ENCODE results near the gene TBC1D24. TPM values are rescaled to one million over a fixed set of nuclear protein-coding genes. Genes with fewer than 3 reads are reported as not detected.
A peak's percentile ranks its signal among the peaks of the same experiment; 100 is the strongest.

Gene TBC1D24
- total RNA-seq, 1 donor: 11.9 TPM

DNA sequence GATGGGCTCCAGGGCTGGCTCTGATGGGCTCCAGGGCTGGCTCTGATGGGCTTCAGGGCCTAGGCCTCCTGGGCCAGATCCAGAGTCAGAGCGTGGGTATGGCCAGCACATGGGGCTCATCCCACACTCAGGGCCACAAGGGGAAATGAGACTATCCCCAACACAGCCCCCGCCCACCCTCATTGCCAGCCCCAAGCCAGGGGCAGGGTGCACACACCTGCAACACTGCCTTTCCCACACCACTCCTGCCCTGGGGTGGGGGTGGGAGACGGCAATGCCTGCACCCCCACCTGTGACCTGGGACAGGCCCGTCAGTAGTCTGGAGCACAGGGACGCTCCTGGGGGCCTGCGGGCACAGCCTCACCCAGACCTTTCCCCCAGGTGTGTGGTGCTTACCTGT lies 24.5 kb downstream of the TBC1D24 start:
- TF ChIP-seq, protein P1, sequence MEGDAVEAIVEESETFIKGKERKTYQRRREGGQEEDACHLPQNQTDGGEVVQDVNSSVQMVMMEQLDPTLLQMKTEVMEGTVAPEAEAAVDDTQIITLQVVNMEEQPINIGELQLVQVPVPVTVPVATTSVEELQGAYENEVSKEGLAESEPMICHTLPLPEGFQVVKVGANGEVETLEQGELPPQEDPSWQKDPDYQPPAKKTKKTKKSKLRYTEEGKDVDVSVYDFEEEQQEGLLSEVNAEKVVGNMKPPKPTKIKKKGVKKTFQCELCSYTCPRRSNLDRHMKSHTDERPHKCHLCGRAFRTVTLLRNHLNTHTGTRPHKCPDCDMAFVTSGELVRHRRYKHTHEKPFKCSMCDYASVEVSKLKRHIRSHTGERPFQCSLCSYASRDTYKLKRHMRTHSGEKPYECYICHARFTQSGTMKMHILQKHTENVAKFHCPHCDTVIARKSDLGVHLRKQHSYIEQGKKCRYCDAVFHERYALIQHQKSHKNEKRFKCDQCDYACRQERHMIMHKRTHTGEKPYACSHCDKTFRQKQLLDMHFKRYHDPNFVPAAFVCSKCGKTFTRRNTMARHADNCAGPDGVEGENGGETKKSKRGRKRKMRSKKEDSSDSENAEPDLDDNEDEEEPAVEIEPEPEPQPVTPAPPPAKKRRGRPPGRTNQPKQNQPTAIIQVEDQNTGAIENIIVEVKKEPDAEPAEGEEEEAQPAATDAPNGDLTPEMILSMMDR (IDR thresholded peaks at IDR 0.05; ENCODE audit: insufficient read depth, low read length): no peak
- no peak overlapping the region for H3K4me3 ChIP-seq (ENCODE audit: low read depth, low read length)
- DNase-seq (ENCODE audit: low read depth): no peak

DNA sequence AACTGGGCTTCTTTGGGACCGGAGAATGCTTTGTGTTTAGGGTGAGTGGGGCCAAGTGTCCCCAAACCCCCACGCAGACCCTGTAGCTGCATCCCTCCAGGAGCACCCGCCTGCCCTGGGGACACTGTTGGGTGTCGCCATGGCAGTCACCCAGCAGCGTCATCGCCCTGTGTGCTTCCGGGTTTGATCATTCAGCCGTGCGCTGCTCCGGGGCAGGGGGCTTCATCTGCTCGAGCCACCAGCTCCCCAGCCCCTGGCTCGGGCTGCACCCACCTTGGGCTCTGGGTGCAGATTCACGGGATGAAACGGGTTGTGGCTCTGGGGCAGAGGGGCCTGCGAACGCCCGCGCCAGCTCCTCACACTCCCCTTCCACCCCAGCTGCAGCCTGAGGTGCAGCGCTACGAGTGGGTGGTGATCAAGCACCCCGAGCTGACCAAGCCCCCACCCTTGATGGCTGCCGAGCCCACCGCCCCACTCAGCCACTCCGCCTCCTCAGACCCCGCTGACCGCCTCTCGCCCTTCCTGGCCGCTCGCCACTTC lies 25.0 kb downstream of the TBC1D24 start:
- TF ChIP-seq, protein P1 (IDR thresholded peaks at IDR 0.05; ENCODE audit: insufficient read depth, low read length): no peak

DNA sequence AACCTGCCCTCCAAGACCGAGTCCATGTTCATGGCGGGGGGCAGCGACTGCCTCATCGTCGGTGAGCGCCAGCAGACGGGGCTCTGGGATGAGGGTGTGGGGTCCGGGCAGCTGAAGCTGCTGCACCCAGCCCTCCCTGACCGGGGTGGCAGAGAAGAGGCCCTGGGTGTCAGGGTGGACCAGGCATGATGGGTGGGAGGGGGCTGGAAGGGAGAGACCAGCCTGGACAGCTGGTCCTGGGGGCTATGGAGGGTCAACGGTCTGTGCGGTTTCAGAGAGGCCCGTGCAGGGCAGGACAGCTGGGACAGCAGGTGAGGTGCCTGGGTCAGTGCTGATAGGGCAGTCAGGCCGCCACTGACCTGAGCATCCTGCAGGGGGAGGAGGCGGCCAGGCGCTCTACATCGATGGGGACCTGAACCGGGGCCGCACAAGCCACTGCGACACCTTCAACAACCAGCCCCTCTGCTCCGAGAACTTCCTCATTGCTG lies 25.5 kb downstream of the TBC1D24 start:
- H3K4me3 ChIP-seq (ENCODE audit: low read depth, low read length): no peak overlapping the region
- no peak for DNase-seq (ENCODE audit: low read depth)
- TF ChIP-seq, protein P1 (IDR thresholded peaks at IDR 0.05; ENCODE audit: insufficient read depth, low read length): no peak

More for the DNA sequence above, 25.0 kb downstream of the TBC1D24 start:
- no peak for DNase-seq (ENCODE audit: low read depth)
- H3K4me3 ChIP-seq (ENCODE audit: low read depth, low read length): no peak overlapping the region

DNA sequence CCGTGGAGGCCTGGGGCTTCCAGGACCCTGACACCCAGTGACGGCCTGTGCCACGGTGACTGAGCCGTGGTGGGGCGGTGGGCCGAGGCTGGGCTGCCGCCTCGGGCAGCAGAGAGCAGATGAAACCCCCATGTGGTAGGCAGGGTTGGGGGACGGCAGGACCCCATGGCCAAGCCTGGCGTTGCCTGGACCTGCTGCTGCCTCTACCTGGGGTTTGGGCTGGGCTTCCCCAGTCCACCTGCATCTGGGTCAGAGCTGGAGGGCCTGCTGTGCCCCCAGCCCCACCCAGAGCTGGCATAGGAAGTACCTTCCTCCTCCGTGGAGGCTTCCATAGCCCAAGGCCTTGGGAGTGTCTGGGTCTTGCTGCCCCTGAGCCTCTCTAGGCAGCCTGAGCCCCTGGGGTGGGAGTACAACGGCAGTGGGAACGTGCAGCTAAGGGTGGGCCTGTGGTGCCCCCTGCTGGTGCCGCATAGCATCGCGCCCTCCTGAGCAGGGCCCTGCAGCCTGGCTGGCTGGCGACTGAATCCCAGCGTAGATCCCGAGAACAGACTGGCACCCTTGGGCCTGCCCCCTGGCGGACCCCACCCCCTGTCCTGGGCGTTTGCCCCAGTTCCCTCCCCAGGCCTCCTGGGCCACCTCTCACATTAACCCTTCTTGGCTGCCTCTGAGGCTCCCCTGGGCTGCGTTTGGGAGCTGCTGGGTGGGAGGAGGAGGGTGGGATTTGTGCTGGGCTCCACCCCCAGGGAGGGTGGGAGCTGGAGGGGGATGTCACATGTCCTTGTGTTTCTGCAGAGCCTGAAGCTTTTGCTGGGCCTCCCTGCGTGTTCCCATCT lies 26.2 kb downstream of the TBC1D24 start:
- H3K4me3 ChIP-seq (ENCODE audit: low read depth, low read length): no peak overlapping the region
- TF ChIP-seq, protein P1 (IDR thresholded peaks at IDR 0.05; ENCODE audit: insufficient read depth, low read length): peak; percentile 98
- DNase-seq (ENCODE audit: low read depth): peak; percentile 79

DNA sequence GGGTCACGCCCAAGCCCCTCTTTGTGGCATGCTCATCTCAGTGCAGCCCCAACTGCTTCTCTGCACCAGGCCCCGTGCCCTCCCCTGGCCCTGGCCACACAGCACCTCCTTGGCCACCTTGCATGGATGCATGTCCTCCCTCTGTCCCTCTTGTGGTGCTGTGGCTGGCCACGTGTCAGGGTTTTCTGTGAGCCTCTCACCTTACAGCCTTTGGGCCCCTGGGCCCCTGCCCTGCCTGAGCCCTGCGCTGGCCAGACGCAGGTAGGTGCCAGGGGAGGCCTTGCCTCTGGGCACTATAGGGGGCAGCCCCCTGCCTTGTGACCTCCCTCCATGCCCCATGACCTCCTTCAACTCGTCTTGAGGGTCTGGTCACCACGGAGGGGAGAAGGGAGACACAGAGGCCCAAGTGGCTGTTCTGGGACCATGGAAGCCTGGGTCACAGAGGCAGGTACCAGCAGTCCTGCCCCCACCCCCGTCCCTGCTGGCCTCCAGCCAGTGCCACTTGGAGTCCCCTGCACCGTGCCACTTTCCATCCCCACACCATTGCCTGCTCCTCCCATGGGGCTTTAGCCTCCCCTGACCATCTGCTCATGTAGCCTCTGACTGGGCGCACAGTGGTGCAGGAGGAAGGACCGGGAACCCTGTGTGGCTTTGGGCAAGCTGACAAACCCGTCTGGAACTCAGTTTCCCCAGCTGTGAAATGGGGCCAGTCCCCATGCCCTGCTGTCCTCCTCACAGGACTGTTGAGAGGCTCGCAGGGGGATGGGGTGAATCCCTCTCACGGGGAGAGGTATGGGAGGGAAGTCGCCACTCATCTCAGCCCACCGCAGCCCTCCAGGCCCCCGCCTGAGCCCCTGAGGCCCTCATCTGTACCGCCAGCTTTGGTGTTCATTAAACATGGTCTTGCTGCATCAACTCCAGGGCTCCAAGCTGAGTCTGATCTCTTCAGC lies 27.3 kb downstream of the TBC1D24 start:
- H3K4me3 ChIP-seq (ENCODE audit: low read depth, low read length): no peak overlapping the region
- TF ChIP-seq, protein P1 (IDR thresholded peaks at IDR 0.05; ENCODE audit: insufficient read depth, low read length): no peak
- no peak for DNase-seq (ENCODE audit: low read depth)

DNA sequence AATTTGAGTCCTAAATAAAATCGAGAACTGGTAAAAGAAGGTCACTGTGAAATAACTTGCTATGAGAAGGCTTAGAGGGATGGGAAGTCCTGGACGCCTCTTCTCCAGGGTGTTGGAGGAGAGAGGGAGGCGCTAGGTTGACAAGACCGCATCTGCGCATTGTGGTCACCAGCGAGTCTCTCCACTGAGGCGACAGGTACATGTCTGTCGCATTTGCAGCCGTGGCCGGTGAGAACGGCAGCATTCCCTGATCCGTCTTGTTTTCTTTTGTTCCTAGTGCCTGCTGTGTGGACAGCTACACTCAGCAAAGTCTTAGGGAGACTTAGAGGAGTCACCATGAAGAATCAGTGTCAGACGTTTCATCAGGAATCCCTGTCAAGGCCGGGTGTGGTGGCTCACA lies 30.8 kb downstream of the TBC1D24 start:
- no peak overlapping the region for H3K4me3 ChIP-seq (ENCODE audit: low read depth, low read length)
- no peak for DNase-seq (ENCODE audit: low read depth)
- TF ChIP-seq, protein P1 (IDR thresholded peaks at IDR 0.05; ENCODE audit: insufficient read depth, low read length): no peak
